ENCODE results near the gene FKBP1A. TPM values are rescaled to one million over a fixed set of nuclear protein-coding genes. Genes with fewer than 3 reads are reported as not detected.
A peak's percentile ranks its signal among the peaks of the same experiment; 100 is the strongest.

FKBP1A gene
- total and polyA plus RNA-seq, 2 donors (not counting 3 experiments of a cell fraction or from before 2014, with no cell fraction given), result 968 to 1,972 TPM

DNA sequence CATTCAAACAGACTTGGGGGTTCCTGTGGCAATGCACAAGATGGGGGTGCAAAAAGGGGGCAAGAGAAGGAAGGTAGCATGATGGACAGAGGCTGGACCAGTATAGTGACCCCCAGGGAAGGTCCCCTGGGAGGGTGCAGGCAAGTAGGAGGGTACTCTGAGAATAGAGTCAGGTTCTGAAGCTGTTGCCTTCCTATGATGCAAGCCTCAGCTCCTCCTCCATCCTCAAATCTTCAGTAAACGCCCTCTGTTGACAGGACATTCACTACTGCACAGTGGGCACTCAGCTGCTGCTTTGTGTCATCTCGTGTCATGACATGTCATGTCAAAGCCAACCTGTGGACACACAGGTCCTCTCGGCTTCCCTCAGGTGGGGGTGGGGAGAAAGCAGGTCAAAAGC is 58.1 kb downstream of the FKBP1A start:
- H3K27me3 ChIP-seq (ENCODE audit: control insufficient read depth in 2 of 2, insufficient read depth in 2 of 2, low read length in 2 of 2), result no peaks in the 10 kb centered on the region
- H3K9me3 ChIP-seq (replicated peaks; ENCODE audit: control insufficient read depth, insufficient read depth, low read length), result no peaks in the 10 kb centered on the region
- H3K4me2 ChIP-seq (ENCODE audit: insufficient read depth, low read length), result no peak overlapping the region
- ChIA-PET CTCF (no interaction called here), POLR2A (no interaction called here)
- H3K27ac ChIP-seq (ENCODE audit: insufficient read depth, low read depth, low read length), result no peak overlapping the region
- H2AFZ ChIP-seq (ENCODE audit: low read depth, low read length), result no peak overlapping the region
- no TSS peak for BruUV-seq (replicated peaks)
- no peak overlapping the region for H3K9ac ChIP-seq (replicated peaks; ENCODE audit: extremely low read depth, insufficient read depth, low read length)
- TF ChIP-seq, protein P1, sequence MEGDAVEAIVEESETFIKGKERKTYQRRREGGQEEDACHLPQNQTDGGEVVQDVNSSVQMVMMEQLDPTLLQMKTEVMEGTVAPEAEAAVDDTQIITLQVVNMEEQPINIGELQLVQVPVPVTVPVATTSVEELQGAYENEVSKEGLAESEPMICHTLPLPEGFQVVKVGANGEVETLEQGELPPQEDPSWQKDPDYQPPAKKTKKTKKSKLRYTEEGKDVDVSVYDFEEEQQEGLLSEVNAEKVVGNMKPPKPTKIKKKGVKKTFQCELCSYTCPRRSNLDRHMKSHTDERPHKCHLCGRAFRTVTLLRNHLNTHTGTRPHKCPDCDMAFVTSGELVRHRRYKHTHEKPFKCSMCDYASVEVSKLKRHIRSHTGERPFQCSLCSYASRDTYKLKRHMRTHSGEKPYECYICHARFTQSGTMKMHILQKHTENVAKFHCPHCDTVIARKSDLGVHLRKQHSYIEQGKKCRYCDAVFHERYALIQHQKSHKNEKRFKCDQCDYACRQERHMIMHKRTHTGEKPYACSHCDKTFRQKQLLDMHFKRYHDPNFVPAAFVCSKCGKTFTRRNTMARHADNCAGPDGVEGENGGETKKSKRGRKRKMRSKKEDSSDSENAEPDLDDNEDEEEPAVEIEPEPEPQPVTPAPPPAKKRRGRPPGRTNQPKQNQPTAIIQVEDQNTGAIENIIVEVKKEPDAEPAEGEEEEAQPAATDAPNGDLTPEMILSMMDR (IDR thresholded peaks at IDR 0.05; ENCODE audit: extremely low read depth in 1 of 2, insufficient read depth in 1 of 2, low read depth in 1 of 2, low read length in 2 of 2), result no peak
- TF ChIP-seq EZH2 (IDR thresholded peaks at IDR 0.05; ENCODE audit: borderline replicate concordance, low read depth, low read length, severe bottlenecking) (no peak), MYC (IDR thresholded peaks at IDR 0.05; ENCODE audit: low read depth, low read length) (no peak), JUN (IDR thresholded peaks at IDR 0.05; ENCODE audit: borderline replicate concordance, insufficient read depth, insufficient read length, low read depth) (no peak), POLR2AphosphoS5 (IDR thresholded peaks at IDR 0.05; ENCODE audit: insufficient read depth, low read depth, low read length) (no peak)
- no peaks in the 10 kb centered on the region for H3K9me1 ChIP-seq (replicated peaks; ENCODE audit: control insufficient read depth, extremely low read depth, insufficient read depth, low read length)
- FAIRE-seq (peak; percentile 75), DNase-seq (ENCODE audit: low read depth, low spot score) (no peak)
- no peaks in the 10 kb centered on the region for H4K20me1 ChIP-seq (replicated peaks; ENCODE audit: control insufficient read depth, extremely low read depth, insufficient read depth, low read length)
- H3K79me2 ChIP-seq (ENCODE audit: control insufficient read depth, insufficient read depth, low read length), result peaks cover 11% of the 10 kb centered on the region
- no peak overlapping the region for H3K4me3 ChIP-seq (replicated peaks in 1 of 3; ENCODE audit: insufficient read depth in 1 of 3, low read depth in 1 of 3, low read length in 3 of 3)
- H3K36me3 ChIP-seq (ENCODE audit: control insufficient read depth in 2 of 2, extremely low read depth in 1 of 2, insufficient read depth in 2 of 2, low read length in 2 of 2), result no peaks in the 10 kb centered on the region
- peaks cover 57% of the 10 kb centered on the region for H3K4me1 ChIP-seq (ENCODE audit: control insufficient read depth, extremely low read depth, insufficient read depth, low read length)
- dilution Hi-C loops (cut with MboI; ENCODE audit: extremely low pct_ligation_motif_present, low sequenced_read_pairs), result no loop called here
- intact Hi-C loops (cut with micrococcal nuclease), result no loop called here

DNA sequence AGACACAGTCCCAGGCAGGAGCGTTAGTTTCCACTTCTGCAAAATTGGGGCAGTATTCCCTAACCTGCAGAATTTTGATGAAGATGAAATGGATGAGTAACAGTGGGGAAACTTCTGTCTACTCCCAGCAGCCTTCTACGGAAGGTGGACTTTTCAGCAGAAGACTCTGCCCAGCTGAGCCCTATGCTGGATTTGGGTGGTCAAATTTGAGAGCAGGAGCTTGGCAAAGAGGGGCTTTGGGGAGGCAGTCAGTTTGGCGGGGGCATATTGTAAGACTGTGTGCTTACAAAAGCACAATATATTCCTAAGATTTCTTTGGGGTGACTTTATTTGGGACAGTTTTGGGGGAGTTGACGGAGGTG is 58.5 kb downstream of the FKBP1A start:
- Histone ChIP-seq H3K4me1 (ENCODE audit: control insufficient read depth, extremely low read depth, insufficient read depth, low read length) (peaks cover 61% of the 10 kb centered on the region), H3K4me3 (replicated peaks in 1 of 3; ENCODE audit: insufficient read depth in 1 of 3, low read depth in 1 of 3, low read length in 3 of 3) (no peak overlapping the region), H2AFZ (ENCODE audit: low read depth, low read length) (no peak overlapping the region), H3K9me1 (replicated peaks; ENCODE audit: control insufficient read depth, extremely low read depth, insufficient read depth, low read length) (no peaks in the 10 kb centered on the region), H3K27ac (ENCODE audit: insufficient read depth, low read depth, low read length) (no peak overlapping the region), H3K9me3 (replicated peaks; ENCODE audit: control insufficient read depth, insufficient read depth, low read length) (no peaks in the 10 kb centered on the region), H3K4me2 (ENCODE audit: insufficient read depth, low read length) (no peak overlapping the region), H3K27me3 (ENCODE audit: control insufficient read depth in 2 of 2, insufficient read depth in 2 of 2, low read length in 2 of 2) (no peaks in the 10 kb centered on the region), H3K79me2 (ENCODE audit: control insufficient read depth, insufficient read depth, low read length) (peaks cover 11% of the 10 kb centered on the region), H4K20me1 (replicated peaks; ENCODE audit: control insufficient read depth, extremely low read depth, insufficient read depth, low read length) (no peaks in the 10 kb centered on the region), H3K36me3 (ENCODE audit: control insufficient read depth in 2 of 2, extremely low read depth in 1 of 2, insufficient read depth in 2 of 2, low read length in 2 of 2) (no peaks in the 10 kb centered on the region), H3K9ac (replicated peaks; ENCODE audit: extremely low read depth, insufficient read depth, low read length) (no peak overlapping the region)
- intact Hi-C loops (cut with micrococcal nuclease) (no loop called here), dilution Hi-C loops (cut with MboI; ENCODE audit: extremely low pct_ligation_motif_present, low sequenced_read_pairs) (no loop called here)
- DNase-seq (ENCODE audit: low read depth, low spot score), result no peak
- BruUV-seq (replicated peaks), result no TSS peak
- FAIRE-seq, result no peak
- CTCF ChIA-PET, result no interaction called here
- POLR2A ChIA-PET, result no interaction called here
- TF ChIP-seq MYC (IDR thresholded peaks at IDR 0.05; ENCODE audit: low read depth, low read length) (no peak), POLR2A (IDR thresholded peaks at IDR 0.05; ENCODE audit: low read depth, low read length) (no peak), GATA2 (IDR thresholded peaks at IDR 0.05; ENCODE audit: insufficient read depth, insufficient read length, low read depth, low read length) (no peak), MAX (IDR thresholded peaks at IDR 0.05; ENCODE audit: insufficient read depth, insufficient read length) (no peak), EZH2 (IDR thresholded peaks at IDR 0.05; ENCODE audit: borderline replicate concordance, low read depth, low read length, severe bottlenecking) (no peak), FOS (IDR thresholded peaks at IDR 0.05; ENCODE audit: borderline replicate concordance, insufficient read depth, low read length) (no peak), POLR2AphosphoS5 (IDR thresholded peaks at IDR 0.05; ENCODE audit: insufficient read depth, low read depth, low read length) (no peak), JUN (IDR thresholded peaks at IDR 0.05; ENCODE audit: borderline replicate concordance, insufficient read depth, insufficient read length, low read depth) (no peak)
- TF ChIP-seq, protein P1 (IDR thresholded peaks at IDR 0.05; ENCODE audit: extremely low read depth in 1 of 2, insufficient read depth in 1 of 2, low read depth in 1 of 2, low read length in 2 of 2), result no peak

All from endothelial cell of umbilical vein (primary cell).